Panc1 (cell line): ENCODE measurements around the gene PHC1. TPM values are rescaled to one million over a fixed set of nuclear protein-coding genes. Genes with fewer than 3 reads are reported as not detected.

Source experiments
- ATAC-seq: fragments of 200-7000 bp; cut with Tn5 transposase; 2 replicates; pipeline ENCODE4 v1.9.1; 2020; ENCODE audit warnings: mild to moderate bottlenecking, moderate library complexity
- BruUV-seq: library from RNA; stranded (reverse); fragments of 400-500 nt; replicated peaks from 2 replicates; lab custom pipeline; 2021; lab: Mats Ljungman, UMichigan
- CTCF ChIA-PET: fragments of 300-600 bp; sonication (Branson Sonifier 250); formaldehyde crosslinking; loops from one replicate; lab custom pipeline; 2022; ENCODE audit warnings: antibody characterized with exemption; lab: Charles Lee
- POLR2A ChIA-PET: fragments of 300-600 bp; sonication (Branson Sonifier 250); formaldehyde crosslinking; loops from one replicate; lab custom pipeline; 2022; ENCODE audit warnings: antibody characterized with exemption; lab: Charles Lee
- DNase-seq: peaks from one replicate; pipeline ENCODE4 v3.0.0-alpha.2; 2010; ENCODE audit warnings: low read depth, low spot score
- H3K27ac ChIP-seq: 2 replicates; pipeline ENCODE4 v1.5.1; 2011; ENCODE audit warnings: mild to moderate bottlenecking, low read length, inconsistent platforms
- H3K27me3 ChIP-seq: fragments of 200-500 bp; sonication (Bioruptor generic); 2 replicates; pipeline ENCODE4 v1.6.0; 2014; ENCODE audit warnings: low read length, inconsistent platforms; ENCODE audit not compliant: control insufficient read depth, insufficient read depth
- H3K36me3 ChIP-seq: fragments of 200-500 bp; sonication (Bioruptor generic); 2 replicates; pipeline ENCODE4 v1.5.1; 2014; ENCODE audit warnings: inconsistent platforms, mild to moderate bottlenecking, low read length, moderate library complexity; ENCODE audit not compliant: control insufficient read depth, insufficient read depth
- H3K4me1 ChIP-seq: 2 replicates; pipeline ENCODE4 v1.5.1; 2011; ENCODE audit warnings: inconsistent platforms, mild to moderate bottlenecking, low read length, moderate library complexity; ENCODE audit not compliant: control insufficient read depth, insufficient read depth
- H3K4me3 ChIP-seq, 2 experiments: 2 replicates each; pipeline ENCODE4 v1.5.1; 2011 to 2012; ENCODE audit warnings: low read depth in 2 of 2, low read length in 2 of 2, mild to moderate bottlenecking in 2 of 2, inconsistent platforms in 1 of 2, moderate library complexity in 1 of 2
- H3K9me3 ChIP-seq: fragments of 200-500 bp; sonication (Bioruptor generic); 2 replicates; pipeline ENCODE4 v1.5.1; 2014; ENCODE audit warnings: low read depth, mild to moderate bottlenecking, inconsistent platforms, low read length, moderate library complexity; ENCODE audit not compliant: control insufficient read depth, insufficient read depth
- CTCF ChIP-seq: fragments of 450-650 bp; IDR thresholded peaks from 2 replicates; pipeline ENCODE4 v1.5.1; 2017; ENCODE audit warnings: mild to moderate bottlenecking
- POLR2AphosphoS5 ChIP-seq: IDR thresholded peaks from 2 replicates; pipeline ENCODE4 v1.6.1; 2012; ENCODE audit warnings: mild to moderate bottlenecking, low read depth, low read length, moderate library complexity
- SIN3A ChIP-seq: IDR thresholded peaks from 2 replicates; pipeline ENCODE4 v1.6.1; 2012; ENCODE audit warnings: low read depth, mild to moderate bottlenecking, low read length, moderate library complexity, borderline replicate concordance; ENCODE audit not compliant: insufficient read depth
- TCF7L2 ChIP-seq: IDR thresholded peaks from 2 replicates; pipeline ENCODE4 v1.6.1; 2011; ENCODE audit warnings: mild to moderate bottlenecking, low read depth, low read length, inconsistent platforms
- in situ Hi-C: cut with HindIII; loops from 2 replicates; pipeline ENCODE4 v1.10.0; 2016; ENCODE audit warnings: low sequenced_read_pairs, low pct_unique_long_range_greater_than_20kb
- intact Hi-C: fragments of 100-400 bp; cut with micrococcal nuclease; formaldehyde crosslinking; loops from one replicate; pipeline ENCODE4 v1.10.0; 2022; ENCODE audit not compliant: unreplicated experiment
- total RNA-seq: library from RNA; stranded (reverse); gene quantifications from one replicate; pipeline ENCODE4 v1.2.1, GENCODE V29; 2021; ENCODE audit not compliant: unreplicated experiment
- TF ChIP-seq, protein P1 (sequence below), 2 experiments: IDR thresholded peaks; 2 replicates each; pipeline ENCODE4 v1.6.1; 2011 to 2012; ENCODE audit warnings: low read depth in 2 of 2, control low read depth in 1 of 2, low read length in 1 of 2, mild to moderate bottlenecking in 1 of 2, moderate library complexity in 1 of 2; ENCODE audit not compliant: insufficient read depth in 1 of 2

Gene PHC1
- total RNA-seq, 1 experiment from 2014 or later: 15.6 TPM

- intact Hi-C loops (loop anchor here (5.0 to 10.0 kb wide), 2 partner anchors 110 to 237 kb away; no protein-coding TSS in a partner anchor), in situ Hi-C loops (no loop called here)
- CTCF ChIA-PET: no interaction called here
- no TSS peak for BruUV-seq
- H3K9me3 ChIP-seq: no peaks in the 10 kb centered on the region
- no peak for TF ChIP-seq TCF7L2
- TF ChIP-seq CTCF: no peak
- TF ChIP-seq SIN3A: no peak
- TF ChIP-seq, protein P1, sequence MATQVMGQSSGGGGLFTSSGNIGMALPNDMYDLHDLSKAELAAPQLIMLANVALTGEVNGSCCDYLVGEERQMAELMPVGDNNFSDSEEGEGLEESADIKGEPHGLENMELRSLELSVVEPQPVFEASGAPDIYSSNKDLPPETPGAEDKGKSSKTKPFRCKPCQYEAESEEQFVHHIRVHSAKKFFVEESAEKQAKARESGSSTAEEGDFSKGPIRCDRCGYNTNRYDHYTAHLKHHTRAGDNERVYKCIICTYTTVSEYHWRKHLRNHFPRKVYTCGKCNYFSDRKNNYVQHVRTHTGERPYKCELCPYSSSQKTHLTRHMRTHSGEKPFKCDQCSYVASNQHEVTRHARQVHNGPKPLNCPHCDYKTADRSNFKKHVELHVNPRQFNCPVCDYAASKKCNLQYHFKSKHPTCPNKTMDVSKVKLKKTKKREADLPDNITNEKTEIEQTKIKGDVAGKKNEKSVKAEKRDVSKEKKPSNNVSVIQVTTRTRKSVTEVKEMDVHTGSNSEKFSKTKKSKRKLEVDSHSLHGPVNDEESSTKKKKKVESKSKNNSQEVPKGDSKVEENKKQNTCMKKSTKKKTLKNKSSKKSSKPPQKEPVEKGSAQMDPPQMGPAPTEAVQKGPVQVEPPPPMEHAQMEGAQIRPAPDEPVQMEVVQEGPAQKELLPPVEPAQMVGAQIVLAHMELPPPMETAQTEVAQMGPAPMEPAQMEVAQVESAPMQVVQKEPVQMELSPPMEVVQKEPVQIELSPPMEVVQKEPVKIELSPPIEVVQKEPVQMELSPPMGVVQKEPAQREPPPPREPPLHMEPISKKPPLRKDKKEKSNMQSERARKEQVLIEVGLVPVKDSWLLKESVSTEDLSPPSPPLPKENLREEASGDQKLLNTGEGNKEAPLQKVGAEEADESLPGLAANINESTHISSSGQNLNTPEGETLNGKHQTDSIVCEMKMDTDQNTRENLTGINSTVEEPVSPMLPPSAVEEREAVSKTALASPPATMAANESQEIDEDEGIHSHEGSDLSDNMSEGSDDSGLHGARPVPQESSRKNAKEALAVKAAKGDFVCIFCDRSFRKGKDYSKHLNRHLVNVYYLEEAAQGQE (IDR thresholded peaks at IDR 0.05; ENCODE audit: insufficient read depth in 1 of 2, low read depth in 2 of 2, low read length in 1 of 2): no peak
- TF ChIP-seq POLR2AphosphoS5: no peak
- no peaks in the 10 kb centered on the region for H3K4me1 ChIP-seq
- H3K4me3 ChIP-seq: no peak overlapping the region
- no peak overlapping the region for H3K27ac ChIP-seq
- H3K36me3 ChIP-seq: no peaks in the 10 kb centered on the region
- H3K27me3 ChIP-seq: no peaks in the 10 kb centered on the region; the same call in 1 of the 2 replicates
- POLR2A ChIA-PET: no interaction called here
- DNase-seq (no peak), ATAC-seq (no peak)
These were observed 19.9 kb upstream of the PHC1 start for GRCh38 chr12:8894378-8894777.

DNA sequence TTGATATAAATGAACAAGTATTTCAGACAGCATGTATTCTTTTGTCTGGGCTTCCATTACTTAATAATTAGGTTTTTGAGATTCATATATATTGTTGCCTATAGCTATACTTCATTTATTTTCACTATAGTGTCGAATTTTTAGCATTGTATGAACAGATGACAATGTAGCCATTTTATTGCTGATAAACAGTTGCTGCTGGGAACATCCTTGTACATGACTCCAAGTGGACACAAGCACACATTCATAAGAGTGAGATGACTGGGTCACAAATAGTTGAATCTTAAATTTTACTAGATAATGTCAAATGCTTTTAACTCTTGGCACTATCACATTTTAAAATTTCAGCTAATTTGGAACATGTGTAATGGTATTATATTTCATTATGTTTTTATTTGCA, 19.3 kb upstream of the PHC1 start:
- CTCF ChIA-PET: no interaction called here

More for the DNA sequence above, 19.3 kb upstream of the PHC1 start:
- Histone ChIP-seq H3K36me3 (no peaks in the 10 kb centered on the region), H3K9me3 (no peaks in the 10 kb centered on the region), H3K4me3 (no peak overlapping the region), H3K4me1 (no peaks in the 10 kb centered on the region), H3K27ac (no peak overlapping the region), H3K27me3 (no peaks in the 10 kb centered on the region; the same call in 1 of the 2 replicates)
- TF ChIP-seq SIN3A (no peak), TCF7L2 (no peak), CTCF (no peak), POLR2AphosphoS5 (no peak)
- TF ChIP-seq, protein P1 (IDR thresholded peaks at IDR 0.05; ENCODE audit: insufficient read depth in 1 of 2, low read depth in 2 of 2, low read length in 1 of 2): no peak
- POLR2A ChIA-PET: no interaction called here
- ATAC-seq: no peak
- intact Hi-C loops (loop anchor here (5.0 to 10.0 kb wide), 2 partner anchors 110 to 238 kb away; no protein-coding TSS in a partner anchor), in situ Hi-C loops (no loop called here)
- no TSS peak for BruUV-seq
- DNase-seq: no peak
